HG02973 (cell line): ENCODE measurements around the gene IFNA2.
"Not testable (repeated sequence)": the region's sequence is repeated elsewhere in the genome, so short reads cannot be mapped to it uniquely, and the experiment has no call there.

Source experiments
- ATAC-seq: cut with Tn5 transposase; IDR thresholded peaks from one replicate; pipeline ENCODE4 v1.9.1; 2021; ENCODE audit warnings: moderate library complexity; ENCODE audit not compliant: unreplicated experiment

Gene IFNA2

GRCh38 chr9:21385131-21385670 lies at the start of gene IFNA2:
IFNA2 (minus strand) TSS chr9:21385398; CDS start chr9:21385329, 69 bp downstream.
- no peak for ATAC-seq

DNA sequence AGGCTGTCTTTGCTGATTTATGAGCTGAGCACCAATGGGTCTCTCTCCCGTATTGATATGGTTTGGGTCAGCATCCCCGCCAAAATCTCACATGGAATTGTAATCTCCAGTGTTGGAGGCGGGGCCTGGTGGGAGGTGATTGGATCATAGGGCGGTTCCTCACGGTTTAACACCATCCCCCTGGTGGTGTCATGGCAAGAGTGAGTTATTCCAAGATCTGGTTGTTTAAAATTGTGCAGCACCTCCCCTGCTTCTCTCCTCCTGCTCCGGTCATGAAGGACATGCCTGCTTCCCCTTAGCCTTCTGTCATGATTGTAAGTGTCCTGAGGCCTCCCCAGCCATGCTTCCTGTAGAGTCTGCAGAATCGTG lies 49.8 kb upstream of the IFNA2 start:
- not testable (repeated sequence) for ATAC-seq

GRCh38 chr9:21434202-21435014 lies 49.2 kb upstream of the IFNA2 start:
- no peak for ATAC-seq

DNA sequence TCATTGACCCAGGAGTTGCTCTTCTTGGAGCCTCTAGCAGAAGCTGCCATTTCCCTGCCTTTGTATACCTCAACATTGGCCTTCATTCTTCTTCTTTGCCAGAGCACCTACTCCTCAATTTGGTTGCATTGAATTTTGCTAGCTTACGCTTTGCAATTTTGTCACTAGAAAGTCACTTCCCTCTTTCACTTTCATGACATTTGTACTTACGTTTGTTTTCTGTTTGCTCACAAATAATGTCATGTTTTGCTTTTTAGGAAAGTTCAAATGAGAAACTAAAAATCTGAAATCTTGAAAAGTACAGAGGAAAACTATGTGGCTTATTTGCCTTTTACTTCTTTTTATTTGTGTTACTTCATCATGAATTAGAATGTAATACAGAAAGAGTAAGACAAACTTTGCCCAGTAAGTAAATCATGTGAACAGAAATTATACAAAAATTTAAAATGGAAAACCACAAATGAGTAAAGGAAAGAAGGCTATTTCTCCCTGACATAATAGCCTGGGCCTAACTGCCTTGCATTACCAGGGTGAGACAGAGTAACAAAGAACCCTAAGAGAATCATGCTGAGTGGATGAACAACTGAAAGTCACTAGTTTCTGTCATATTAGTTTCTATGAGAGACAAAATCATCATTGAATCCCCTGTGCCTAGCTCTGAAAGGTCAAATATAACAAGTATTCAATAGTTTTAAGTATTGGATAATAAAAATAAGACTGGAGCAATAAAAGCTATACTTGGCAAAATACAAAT lies 47.7 kb upstream of the IFNA2 start:
- ATAC-seq, result peak; percentile 59

GRCh38 chr9:21429191-21429590 lies 44.0 kb upstream of the IFNA2 start:
- ATAC-seq, result no peak

DNA sequence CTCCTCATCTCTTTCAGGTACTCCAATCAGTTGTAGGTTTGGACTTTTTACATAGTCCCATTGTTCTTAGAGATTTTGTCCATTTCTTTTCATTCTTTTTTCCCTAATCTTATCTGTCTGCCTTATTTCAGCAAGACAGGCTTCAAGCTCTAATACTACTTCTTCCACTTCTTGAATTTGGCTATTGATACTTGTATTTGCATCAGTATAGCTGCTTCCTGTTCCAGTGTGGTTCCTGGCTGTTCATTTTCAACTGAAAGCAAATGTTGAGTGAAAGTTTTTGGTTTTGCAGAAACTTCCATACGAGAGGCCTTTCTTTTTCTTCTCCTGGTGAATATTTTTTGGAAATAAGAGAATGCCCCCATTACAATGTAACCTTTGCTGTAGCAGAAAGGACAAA lies 43.0 kb upstream of the IFNA2 start:
- no peak for ATAC-seq

DNA sequence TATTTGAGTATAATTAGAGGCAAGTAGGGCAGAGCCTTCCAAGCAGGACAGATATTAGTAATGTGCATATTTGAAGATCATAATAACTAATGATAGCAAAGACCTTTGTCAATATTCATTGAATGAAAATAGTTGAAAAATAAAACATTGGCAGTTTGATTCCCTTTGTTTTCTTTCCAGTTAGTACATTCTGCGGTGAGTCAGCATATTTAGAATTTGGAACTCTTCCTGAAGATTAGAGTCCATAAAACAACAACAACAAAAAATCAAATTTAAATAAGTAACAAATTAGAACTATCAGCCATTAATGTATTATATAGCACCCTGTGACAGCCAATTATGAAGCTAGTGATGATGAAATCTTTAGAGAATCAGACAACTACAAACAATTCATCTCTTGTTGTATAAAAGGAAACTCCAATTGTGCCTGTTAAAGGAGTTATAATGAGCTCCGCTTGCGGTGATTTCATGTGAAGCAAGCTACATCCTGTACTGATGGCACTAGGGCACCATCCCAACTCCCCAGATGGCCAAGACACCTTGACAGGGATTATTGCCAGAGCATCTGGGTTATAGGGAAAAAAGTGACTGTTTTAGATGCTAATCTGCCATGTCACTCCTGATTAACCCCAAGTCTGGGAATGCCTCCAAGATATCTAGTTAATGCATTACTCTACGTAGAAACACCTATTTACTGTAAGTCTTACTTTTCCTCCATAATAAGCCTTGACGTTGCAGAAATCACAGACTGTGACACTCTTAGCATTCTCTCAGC lies 30.5 kb upstream of the IFNA2 start:
- no peak for ATAC-seq

GRCh38 chr9:21414220-21414940 lies 29.2 kb upstream of the IFNA2 start:
- no peak for ATAC-seq

GRCh38 chr9:21413624-21414023 lies 28.4 kb upstream of the IFNA2 start:
- no peak for ATAC-seq

DNA sequence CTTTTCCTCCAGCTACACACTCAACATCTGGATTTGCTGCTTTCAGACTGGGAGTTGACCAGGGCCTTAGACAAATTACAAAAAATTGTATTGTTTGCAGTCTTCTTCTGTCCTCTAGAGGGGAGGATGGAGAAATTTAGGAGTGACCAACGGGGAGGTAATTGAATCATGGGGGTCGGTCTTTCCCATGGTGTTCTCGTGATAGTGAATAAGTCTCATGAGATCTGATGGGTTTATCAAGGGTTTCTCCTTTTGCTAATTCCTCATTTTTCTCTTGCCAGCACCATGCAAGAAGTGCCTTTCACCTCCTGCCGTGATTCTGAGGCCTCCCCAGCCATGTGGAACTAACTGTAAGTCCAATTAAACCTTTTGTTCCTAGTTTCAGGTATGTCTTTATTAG lies 28.0 kb upstream of the IFNA2 start:
- ATAC-seq, result no peak

- ATAC-seq, result no peak
These were observed 26.9 kb upstream of the IFNA2 start for GRCh38 chr9:21412107-21412506.

DNA sequence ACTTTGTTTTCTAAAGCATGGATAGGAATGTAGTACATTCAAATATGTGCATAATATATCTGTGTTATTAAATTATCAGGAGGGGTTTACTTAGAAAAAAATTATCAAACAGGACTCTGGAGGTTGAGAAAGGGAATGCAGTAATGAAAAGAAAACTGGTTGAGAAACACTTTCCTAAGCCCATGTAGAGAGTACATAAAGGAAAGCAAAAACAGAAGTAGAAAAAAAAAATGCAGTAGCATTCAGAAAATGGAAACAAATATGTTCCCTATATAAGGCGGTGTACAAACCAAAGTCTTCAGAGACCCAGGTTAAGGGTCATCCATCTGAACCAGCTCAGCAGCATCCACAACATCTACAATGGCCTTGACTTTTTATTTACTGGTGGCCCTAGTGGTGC lies 23.6 kb upstream of the IFNA2 start, which contains the start of gene IFNA8:
TSS of gene IFNA8 (plus strand) at position 301 of the 400 bp plus-strand sequence. CDS start at position 361, 60 bp downstream.
- ATAC-seq, result no peak

GRCh38 chr9:21404146-21404545 lies 18.9 kb upstream of the IFNA2 start:
- ATAC-seq, result no peak

DNA sequence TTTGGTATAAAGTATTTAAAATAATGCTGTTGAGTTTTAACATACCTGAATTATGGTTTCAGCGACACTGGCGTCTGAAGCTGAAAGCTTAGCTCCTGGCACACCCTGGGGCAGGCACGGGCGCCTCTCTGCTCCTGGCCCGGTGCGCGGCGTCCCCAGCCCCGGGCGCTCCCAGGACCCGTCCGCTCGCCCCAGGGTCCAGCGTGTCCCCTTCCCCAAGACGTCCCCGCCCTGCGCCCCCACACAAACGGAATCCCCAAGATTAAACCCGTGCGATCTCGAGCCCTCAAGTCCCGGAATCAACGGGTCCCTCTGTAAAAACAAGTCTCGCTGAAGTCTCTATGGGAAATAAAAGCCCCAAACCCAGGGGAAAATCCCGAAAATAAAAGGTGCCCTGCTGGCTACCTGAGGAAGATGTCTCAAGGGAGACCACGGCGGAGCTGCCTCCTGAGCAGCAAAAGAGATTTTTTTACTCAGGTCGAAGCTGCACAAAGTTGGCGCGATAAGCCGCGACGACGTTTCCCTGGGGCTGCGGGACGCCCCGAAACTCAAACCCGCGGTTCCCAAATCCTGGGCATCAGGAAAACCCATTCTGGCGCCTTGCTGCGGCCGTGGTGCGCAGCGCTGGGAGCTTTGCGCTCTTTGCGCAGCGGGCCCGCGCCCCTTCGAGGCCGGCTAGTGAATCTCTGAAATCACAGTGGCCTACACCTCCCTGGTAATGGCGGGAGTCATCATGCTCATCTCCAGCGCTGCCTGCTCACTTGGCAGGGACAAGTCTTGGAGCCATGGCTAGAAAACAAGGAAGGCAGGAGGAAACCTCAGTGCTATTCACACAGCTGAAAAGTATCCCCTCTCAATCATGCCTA lies 17.4 kb upstream of the IFNA2 start:
- no peak for ATAC-seq

GRCh38 chr9:21399956-21400355 lies 14.8 kb upstream of the IFNA2 start:
- ATAC-seq, result no peak

DNA sequence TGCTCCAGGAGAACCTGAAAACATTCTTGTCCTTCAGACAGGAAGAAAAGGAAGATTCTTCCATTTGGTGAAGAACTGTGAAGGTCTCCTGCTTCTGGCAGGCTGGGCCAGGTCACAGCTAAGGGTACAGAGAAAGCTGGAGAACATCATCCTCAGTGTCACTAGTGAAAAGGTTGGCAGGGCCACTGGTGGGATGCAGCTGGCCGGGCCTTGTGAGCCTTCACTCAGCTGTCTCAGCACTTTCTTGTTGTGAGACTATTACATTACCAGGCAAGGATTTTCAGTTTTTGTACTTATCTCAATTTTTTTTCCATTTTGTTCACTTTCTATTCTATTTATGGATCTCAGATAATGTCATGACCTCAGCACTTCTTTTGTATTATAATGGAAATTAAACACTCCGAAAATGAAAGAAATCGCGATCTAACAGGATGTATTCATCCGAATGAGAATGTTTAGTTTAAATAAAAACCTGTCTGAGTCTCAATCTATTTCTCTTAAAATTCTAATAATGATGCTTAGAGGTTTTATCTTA lies 13.8 kb upstream of the IFNA2 start:
- ATAC-seq, result no peak

DNA sequence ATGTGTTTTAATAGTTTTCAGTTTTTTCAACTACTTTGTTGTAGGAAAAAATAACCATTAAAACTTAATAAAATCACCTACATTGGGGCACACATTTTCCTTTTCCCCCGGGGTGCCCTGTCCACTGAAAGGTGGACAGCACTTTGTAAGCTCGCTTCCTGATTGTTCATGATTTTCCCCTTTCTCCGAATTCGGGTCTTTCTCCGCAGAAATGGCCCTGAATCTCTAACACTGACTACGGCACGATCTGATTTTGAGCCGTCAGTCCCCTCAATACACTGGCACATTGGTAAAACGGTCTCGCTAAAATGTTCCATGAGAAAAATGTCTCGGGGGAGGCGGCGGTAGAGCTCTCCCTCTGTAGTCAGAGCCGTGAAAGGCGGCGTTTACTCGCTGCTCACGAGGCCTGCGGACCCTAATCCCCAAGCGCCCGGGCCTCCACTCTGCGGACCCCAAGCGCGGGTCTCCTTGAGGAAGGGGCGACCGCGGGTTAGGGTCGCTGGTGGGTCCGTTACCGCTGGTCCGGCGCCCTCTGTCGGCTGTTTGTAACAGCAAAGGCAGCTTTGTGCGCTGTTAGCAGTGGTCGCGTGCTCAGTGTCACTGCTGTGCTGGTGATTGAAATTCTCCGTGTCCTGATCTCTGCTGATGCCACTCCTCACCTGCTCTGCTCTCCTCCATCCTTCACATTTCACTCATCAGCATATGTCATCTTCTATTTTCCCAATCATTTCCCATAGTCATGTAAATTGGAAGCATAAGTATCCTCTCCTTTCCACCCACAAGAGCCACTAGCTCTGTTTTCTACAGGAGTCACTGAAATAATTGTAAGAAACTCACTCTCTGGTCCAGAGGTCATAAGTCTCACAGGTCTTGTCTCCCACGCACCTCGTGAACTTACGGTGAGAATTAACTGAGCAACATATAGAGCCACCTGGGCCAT lies 10.8 kb upstream of the IFNA2 start:
- ATAC-seq, result no peak

GRCh38 chr9:21392270-21392669 lies 7.1 kb upstream of the IFNA2 start:
- peak; percentile 86 for ATAC-seq
